ENCODE measurements around the gene TLK2. TPM values are rescaled to one million over a fixed set of nuclear protein-coding genes. Genes with fewer than 3 reads are reported as not detected.

Gene TLK2
- total RNA-seq, 1 experiment from 2014 or later, result 42.9 TPM

DNA sequence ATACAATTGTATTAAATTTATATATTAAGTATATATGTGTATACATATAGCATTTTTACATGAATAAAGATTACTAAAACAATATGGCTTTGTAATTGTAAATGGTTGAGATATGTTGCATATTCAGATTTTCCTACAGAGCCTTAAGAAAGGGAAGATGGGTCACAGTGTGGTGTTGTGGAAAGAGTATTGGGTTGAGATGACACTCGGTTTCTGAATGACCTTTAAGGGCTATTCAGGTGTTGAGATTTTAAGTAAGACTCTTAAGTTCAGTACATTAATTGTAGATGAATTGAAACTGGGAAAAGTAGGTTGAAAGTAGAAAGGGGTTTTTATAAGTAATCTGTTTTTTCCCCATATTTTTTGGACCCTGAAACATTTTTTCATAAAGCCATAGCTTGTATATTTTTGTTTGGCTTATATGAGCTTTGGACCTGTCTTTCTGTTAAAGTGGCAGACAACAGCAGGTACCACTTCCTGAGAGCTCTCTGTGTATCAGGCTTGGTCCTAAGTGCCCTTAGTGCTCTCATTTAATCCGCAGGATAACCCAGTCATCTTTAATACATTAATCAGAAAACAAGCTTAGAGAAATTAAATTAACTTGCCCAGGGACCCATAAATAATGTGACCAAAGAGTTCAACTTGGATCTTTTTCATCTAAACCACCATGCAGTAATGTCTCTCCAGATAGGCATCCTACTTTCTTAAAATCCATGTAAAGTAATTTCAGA lies 100.3 kb downstream of the TLK2 start:
- TF ChIP-seq, protein P1, sequence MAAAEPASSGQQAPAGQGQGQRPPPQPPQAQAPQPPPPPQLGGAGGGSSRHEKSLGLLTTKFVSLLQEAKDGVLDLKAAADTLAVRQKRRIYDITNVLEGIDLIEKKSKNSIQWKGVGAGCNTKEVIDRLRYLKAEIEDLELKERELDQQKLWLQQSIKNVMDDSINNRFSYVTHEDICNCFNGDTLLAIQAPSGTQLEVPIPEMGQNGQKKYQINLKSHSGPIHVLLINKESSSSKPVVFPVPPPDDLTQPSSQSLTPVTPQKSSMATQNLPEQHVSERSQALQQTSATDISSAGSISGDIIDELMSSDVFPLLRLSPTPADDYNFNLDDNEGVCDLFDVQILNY (CRISPR knock-in tag; IDR thresholded peaks at IDR 0.05), result no peak
- no peak for TF ChIP-seq SP1 (CRISPR knock-in tag; conservative IDR thresholded peaks at IDR 0.05)
- no peak for TF ChIP-seq ZBTB21 (CRISPR knock-in tag; IDR thresholded peaks at IDR 0.05; ENCODE audit: borderline replicate concordance)
- TF ChIP-seq, protein P2, sequence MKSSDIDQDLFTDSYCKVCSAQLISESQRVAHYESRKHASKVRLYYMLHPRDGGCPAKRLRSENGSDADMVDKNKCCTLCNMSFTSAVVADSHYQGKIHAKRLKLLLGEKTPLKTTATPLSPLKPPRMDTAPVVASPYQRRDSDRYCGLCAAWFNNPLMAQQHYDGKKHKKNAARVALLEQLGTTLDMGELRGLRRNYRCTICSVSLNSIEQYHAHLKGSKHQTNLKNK (CRISPR knock-in tag; IDR thresholded peaks at IDR 0.05), result no peak
- TF ChIP-seq CBFB (CRISPR knock-in tag; IDR thresholded peaks at IDR 0.05; ENCODE audit: low read depth), result no peak
- no peak for TF ChIP-seq TCF7 (CRISPR knock-in tag; IDR thresholded peaks at IDR 0.05; ENCODE audit: low read depth)
- TF ChIP-seq, protein P3, sequence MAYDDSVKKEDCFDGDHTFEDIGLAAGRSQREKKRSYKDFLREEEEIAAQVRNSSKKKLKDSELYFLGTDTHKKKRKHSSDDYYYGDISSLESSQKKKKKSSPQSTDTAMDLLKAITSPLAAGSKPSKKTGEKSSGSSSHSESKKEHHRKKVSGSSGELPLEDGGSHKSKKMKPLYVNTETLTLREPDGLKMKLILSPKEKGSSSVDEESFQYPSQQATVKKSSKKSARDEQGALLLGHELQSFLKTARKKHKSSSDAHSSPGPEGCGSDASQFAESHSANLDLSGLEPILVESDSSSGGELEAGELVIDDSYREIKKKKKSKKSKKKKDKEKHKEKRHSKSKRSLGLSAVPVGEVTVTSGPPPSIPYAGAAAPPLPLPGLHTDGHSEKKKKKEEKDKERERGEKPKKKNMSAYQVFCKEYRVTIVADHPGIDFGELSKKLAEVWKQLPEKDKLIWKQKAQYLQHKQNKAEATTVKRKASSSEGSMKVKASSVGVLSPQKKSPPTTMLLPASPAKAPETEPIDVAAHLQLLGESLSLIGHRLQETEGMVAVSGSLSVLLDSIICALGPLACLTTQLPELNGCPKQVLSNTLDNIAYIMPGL (CRISPR knock-in tag; IDR thresholded peaks at IDR 0.05), result no peak
- TF ChIP-seq, protein P4, sequence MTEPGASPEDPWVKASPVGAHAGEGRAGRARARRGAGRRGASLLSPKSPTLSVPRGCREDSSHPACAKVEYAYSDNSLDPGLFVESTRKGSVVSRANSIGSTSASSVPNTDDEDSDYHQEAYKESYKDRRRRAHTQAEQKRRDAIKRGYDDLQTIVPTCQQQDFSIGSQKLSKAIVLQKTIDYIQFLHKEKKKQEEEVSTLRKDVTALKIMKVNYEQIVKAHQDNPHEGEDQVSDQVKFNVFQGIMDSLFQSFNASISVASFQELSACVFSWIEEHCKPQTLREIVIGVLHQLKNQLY (CRISPR knock-in tag; IDR thresholded peaks at IDR 0.05), result no peak
- TF ChIP-seq, protein P5, sequence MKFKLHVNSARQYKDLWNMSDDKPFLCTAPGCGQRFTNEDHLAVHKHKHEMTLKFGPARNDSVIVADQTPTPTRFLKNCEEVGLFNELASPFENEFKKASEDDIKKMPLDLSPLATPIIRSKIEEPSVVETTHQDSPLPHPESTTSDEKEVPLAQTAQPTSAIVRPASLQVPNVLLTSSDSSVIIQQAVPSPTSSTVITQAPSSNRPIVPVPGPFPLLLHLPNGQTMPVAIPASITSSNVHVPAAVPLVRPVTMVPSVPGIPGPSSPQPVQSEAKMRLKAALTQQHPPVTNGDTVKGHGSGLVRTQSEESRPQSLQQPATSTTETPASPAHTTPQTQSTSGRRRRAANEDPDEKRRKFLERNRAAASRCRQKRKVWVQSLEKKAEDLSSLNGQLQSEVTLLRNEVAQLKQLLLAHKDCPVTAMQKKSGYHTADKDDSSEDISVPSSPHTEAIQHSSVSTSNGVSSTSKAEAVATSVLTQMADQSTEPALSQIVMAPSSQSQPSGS (CRISPR knock-in tag; IDR thresholded peaks at IDR 0.05; ENCODE audit: borderline replicate concordance, low read depth), result no peak
- TF ChIP-seq ZNF138 (CRISPR knock-in tag; conservative IDR thresholded peaks at IDR 0.05), result no peak
- no peak for TF ChIP-seq CREB1 (CRISPR knock-in tag; IDR thresholded peaks at IDR 0.05)
- peaks cover 3% of the 10 kb centered on the region; the same call in 1 of the 2 replicates for H3K4me1 Mint-ChIP-seq
- H3K9me3 Mint-ChIP-seq, result no peaks in the 10 kb centered on the region
- no peaks in the 10 kb centered on the region for H3K27me3 Mint-ChIP-seq (ENCODE audit: low read depth)
- H3K36me3 Mint-ChIP-seq, result peaks cover 43% of the 10 kb centered on the region
- no peak overlapping the region for H3K27ac Mint-ChIP-seq
- no peak overlapping the region for H3K4me3 Mint-ChIP-seq
- DNase-seq (ENCODE audit: low spot score) (no peak), ATAC-seq (no peak)
- CTCF ChIA-PET, result no interaction called here
- POLR2A ChIA-PET, result no interaction called here

DNA sequence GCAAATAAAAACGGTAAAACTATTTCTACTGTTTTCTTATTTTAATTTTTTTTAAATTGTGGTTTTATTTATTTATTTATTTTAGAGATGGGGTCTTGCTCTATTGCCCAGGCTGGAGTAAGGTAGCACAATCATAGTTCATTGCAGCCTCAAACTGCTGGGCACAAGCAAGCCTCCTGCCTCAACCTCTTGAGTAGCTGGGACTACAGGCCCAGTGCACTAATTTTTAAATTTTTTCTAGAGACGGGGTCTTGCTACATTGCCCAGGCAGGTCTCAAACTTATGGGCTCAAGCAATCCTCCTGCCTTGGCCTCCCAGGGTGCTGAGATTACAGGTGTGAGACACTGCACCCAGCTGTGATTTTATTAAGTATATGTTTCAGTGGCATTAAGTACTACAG lies 102.3 kb downstream of the TLK2 start:
- TF ChIP-seq RORB (CRISPR knock-in tag; IDR thresholded peaks at IDR 0.05) (no peak), GTF2I (CRISPR knock-in tag; conservative IDR thresholded peaks at IDR 0.05) (peak; percentile 38; the same call in 1 of the 2 replicates), ZNF396 (CRISPR knock-in tag; IDR thresholded peaks at IDR 0.05; ENCODE audit: borderline replicate concordance) (no peak), ZNF121 (CRISPR knock-in tag; IDR thresholded peaks at IDR 0.05) (peak; percentile 92), FOXP1 (CRISPR knock-in tag; IDR thresholded peaks at IDR 0.05; ENCODE audit: borderline replicate concordance) (no peak)
- TF ChIP-seq, protein P6, sequence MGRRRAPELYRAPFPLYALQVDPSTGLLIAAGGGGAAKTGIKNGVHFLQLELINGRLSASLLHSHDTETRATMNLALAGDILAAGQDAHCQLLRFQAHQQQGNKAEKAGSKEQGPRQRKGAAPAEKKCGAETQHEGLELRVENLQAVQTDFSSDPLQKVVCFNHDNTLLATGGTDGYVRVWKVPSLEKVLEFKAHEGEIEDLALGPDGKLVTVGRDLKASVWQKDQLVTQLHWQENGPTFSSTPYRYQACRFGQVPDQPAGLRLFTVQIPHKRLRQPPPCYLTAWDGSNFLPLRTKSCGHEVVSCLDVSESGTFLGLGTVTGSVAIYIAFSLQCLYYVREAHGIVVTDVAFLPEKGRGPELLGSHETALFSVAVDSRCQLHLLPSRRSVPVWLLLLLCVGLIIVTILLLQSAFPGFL (CRISPR knock-in tag; IDR thresholded peaks at IDR 0.05; ENCODE audit: borderline replicate concordance), result no peak
- H3K27ac Mint-ChIP-seq, result no peak overlapping the region
- no peaks in the 10 kb centered on the region for H3K27me3 Mint-ChIP-seq (ENCODE audit: low read depth)
- H3K4me1 Mint-ChIP-seq, result peaks cover 3% of the 10 kb centered on the region; the same call in 1 of the 2 replicates
- ATAC-seq, result no peak
- POLR2A ChIA-PET, result no interaction called here
- CTCF ChIA-PET, result no interaction called here
- H3K4me3 Mint-ChIP-seq, result no peak overlapping the region
- DNase-seq (ENCODE audit: low spot score), result no peak
- H3K9me3 Mint-ChIP-seq, result no peaks in the 10 kb centered on the region
- H3K36me3 Mint-ChIP-seq, result peaks cover 38% of the 10 kb centered on the region
